ENCODE results near the gene KIAA1191. TPM values are rescaled to one million over a fixed set of nuclear protein-coding genes. Genes with fewer than 3 reads are reported as not detected.
"Not testable (repeated sequence)": the region's sequence is repeated elsewhere in the genome, so short reads cannot be mapped to it uniquely, and the experiment has no call there.

The KIAA1191 gene
- total RNA-seq, 4 donors from 2014 or later = 77.6 to 96.5 (median 83.3) TPM

DNA sequence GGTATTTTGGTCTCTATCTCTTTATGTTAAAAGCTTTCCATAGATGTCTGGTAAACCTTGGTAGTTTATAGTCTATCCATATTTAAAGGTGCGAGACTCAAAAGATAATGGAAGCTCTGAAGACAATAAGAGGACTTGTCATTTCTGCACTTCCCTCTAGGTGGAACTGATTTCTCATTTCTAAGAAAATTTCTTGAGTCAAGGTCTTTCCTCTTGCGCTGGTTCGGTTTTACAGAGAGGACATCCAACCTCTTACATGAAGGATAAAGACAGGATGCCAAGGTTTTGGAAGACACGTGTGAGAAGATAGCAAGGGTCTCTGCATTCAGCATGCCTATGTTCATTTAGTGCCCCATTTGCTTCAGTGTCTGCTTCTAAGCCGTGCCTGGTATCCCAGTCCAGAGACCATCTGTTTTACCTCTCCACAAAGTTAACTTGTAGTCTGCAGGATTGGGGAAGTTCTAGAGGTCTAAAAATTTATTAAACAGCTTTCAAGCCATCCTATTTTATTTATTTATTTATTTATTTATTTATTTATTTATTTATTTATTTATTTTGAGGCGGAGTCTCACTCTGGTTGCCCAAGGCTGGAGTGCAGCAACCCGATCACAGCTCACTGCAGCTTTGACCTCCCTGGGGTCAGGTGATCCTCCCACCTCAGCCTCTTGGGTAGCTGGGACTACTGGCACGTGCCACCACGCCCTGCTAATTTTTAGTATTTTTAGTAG, 41.6 kb downstream of the KIAA1191 start:
- DNase-seq = no peak

DNA sequence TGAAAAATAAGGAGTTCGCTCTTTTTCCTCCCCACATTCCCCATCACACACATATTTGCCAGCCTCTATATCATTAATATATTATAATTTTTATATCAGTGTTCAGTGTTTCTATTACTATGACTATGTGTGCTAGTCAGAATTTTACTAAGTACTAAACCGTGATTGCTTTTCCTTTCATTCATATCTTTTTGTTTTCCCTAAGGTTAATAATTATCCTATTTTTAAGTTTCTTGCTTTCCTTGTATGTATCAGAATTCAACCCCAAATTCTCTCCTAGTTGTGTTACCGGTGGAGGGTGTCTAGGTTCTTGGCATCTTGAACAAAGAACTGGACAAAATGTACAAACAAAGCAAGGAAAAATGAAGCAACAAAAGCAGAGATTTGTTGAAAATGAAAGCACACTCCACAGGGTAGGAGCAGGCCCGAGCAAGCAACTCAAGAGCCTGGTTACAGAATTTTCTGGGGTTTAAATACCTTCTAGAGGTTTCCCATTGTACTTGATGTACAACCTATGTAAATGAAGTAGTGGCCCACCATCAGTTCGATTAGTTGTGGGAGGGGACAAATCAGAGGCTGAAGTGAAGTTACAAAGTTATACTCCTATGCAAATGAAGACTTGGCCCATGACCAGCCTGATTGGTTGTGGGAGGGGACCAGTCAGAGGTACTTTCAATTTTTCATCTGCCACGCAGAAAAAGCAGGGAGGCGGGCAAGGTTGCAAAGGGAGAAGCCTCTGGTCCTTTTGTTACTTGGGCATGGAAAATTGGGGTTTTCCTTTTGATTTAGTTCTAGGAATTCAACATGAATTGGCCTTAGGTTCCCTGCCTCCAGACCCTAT, 43.8 kb downstream of the KIAA1191 start:
- no peak for DNase-seq
- no peak overlapping the region for H3K4me3 ChIP-seq
- TF ChIP-seq, protein P1, sequence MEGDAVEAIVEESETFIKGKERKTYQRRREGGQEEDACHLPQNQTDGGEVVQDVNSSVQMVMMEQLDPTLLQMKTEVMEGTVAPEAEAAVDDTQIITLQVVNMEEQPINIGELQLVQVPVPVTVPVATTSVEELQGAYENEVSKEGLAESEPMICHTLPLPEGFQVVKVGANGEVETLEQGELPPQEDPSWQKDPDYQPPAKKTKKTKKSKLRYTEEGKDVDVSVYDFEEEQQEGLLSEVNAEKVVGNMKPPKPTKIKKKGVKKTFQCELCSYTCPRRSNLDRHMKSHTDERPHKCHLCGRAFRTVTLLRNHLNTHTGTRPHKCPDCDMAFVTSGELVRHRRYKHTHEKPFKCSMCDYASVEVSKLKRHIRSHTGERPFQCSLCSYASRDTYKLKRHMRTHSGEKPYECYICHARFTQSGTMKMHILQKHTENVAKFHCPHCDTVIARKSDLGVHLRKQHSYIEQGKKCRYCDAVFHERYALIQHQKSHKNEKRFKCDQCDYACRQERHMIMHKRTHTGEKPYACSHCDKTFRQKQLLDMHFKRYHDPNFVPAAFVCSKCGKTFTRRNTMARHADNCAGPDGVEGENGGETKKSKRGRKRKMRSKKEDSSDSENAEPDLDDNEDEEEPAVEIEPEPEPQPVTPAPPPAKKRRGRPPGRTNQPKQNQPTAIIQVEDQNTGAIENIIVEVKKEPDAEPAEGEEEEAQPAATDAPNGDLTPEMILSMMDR (IDR thresholded peaks at IDR 0.05) = no peak
- no peak for TF ChIP-seq POLR2A (IDR thresholded peaks at IDR 0.05)
- H3K4me1 ChIP-seq = no peaks in the 10 kb centered on the region
- H3K9me3 ChIP-seq = no peaks in the 10 kb centered on the region
- no peak overlapping the region for H3K27ac ChIP-seq
- H3K36me3 ChIP-seq = peaks cover 0 to 40% (median 0%) of the 10 kb centered on the region in 3 donors
- H3K27me3 ChIP-seq = no peaks in the 10 kb centered on the region

More for the DNA sequence above, 41.6 kb downstream of the KIAA1191 start:
- Histone ChIP-seq H3K27me3 (no peaks in the 10 kb centered on the region), H3K4me1 (no peaks in the 10 kb centered on the region), H3K36me3 (peaks cover 0 to 53% (median 0%) of the 10 kb centered on the region in 3 donors), H3K27ac (no peak overlapping the region), H3K9me3 (no peaks in the 10 kb centered on the region), H3K4me3 (no peak overlapping the region)
- TF ChIP-seq, protein P1 (IDR thresholded peaks at IDR 0.05) = peak in 2 of 6 experiments; percentile 10 to 21
- TF ChIP-seq POLR2A (IDR thresholded peaks at IDR 0.05) = no peak

DNA sequence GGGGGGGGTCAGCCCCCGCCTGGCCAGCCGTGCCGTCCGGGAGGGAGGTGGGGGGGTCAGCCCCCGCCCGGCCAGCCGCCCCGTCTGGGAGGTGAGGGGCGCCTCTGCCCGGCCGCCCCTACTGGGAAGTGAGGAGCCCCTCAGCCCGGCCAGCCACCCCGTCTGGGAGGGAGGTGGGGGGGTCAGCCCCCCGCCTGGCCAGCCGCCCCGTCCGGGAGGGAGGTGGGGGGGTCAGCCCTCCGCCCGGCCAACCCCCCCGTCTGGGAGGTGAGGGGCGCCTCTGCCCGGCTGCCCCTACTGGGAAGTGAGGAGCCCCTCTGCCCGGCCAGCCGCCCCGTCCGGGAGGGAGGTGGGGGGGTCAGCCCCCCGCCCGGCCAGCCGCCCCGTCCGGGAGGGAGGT, 56.2 kb downstream of the KIAA1191 start:
- H3K27me3 ChIP-seq, H3K4me3 ChIP-seq, DNase-seq, H3K4me1 ChIP-seq, H3K9me3 ChIP-seq, H3K27ac ChIP-seq: not testable (repeated sequence)
- H3K36me3 ChIP-seq = peaks cover 0 to 24% (median 0%) of the 10 kb centered on the region in 3 donors

Small RNAs within 50 kb of the gene (small RNA-seq; reads per million reads assigned to genes)
- gene MIR1271 = 0.57 to 0.64 reads per million in 2 donors

Other genes starting within 250 kb of the KIAA1191 start
- gene SIMC1, start 123.3 kb downstream of the KIAA1191 start, total RNA-seq = 10 to 100 TPM; 28.0 to 84.2 (median 41.2) TPM
- 1 to 10 TPM in 3 of 4 donors, under 1 TPM in 1; 0.53 to 6.2 (median 2.5) TPM for gene ARL10, start 3.7 kb upstream of the KIAA1191 start, total RNA-seq
- 1 to 10 TPM; 7.5 to 8.4 (median 8.2) TPM for gene NOP16, start 26.8 kb upstream of the KIAA1191 start, total RNA-seq
- 100 to 1,000 TPM in 3 of 4 donors, 10 to 100 TPM in 1; 92.4 to 168 (median 140) TPM for gene HIGD2A, start 27.0 kb upstream of the KIAA1191 start, total RNA-seq
- 100 to 1,000 TPM in 3 of 4 donors, 10 to 100 TPM in 1; 87.5 to 211 (median 196) TPM for gene CLTB, start 54.8 kb upstream of the KIAA1191 start, total RNA-seq
- gene FAF2, start 86.6 kb upstream of the KIAA1191 start, total RNA-seq = 10 to 100 TPM; 18.2 to 41.5 (median 32.4) TPM
- 100 to 1,000 TPM in 1 of 4 donors, 10 to 100 TPM in 3; 46.4 to 114 (median 65.3) TPM for gene RNF44, start 175.6 kb upstream of the KIAA1191 start, total RNA-seq
- gene CDHR2, start 187.6 kb upstream of the KIAA1191 start, total RNA-seq = 100 to 1,000 TPM in 3 of 4 donors, 10 to 100 TPM in 1; 39.6 to 823 (median 613) TPM
- gene GPRIN1, start 248.4 kb upstream of the KIAA1191 start, total RNA-seq = 1 to 10 TPM in 2 of 4 donors, under 1 TPM in 2; 0.83 to 1.9 (median 1.2) TPM

All from Peyer's patch (tissue), 4 donors.